PC-9 (cell line): ENCODE data around the gene ERH.

Source experiments
- CTCF ChIP-seq: fragments of 200-600 bp; sonication (generic); conservative IDR thresholded peaks from 2 replicates; pipeline ENCODE4 v1.6.1; 2017; ENCODE audit warnings: mixed run types, antibody characterized with exemption, mild to moderate bottlenecking, moderate library complexity
- EZH2 ChIP-seq: fragments of 200-600 bp; sonication (generic); IDR thresholded peaks from 2 replicates; pipeline ENCODE4 v1.8.0; 2017; ENCODE audit warnings: antibody characterized with exemption, low read depth

- TF ChIP-seq CTCF (no peak), EZH2 (no peak)
Measured at GRCh38 chr14:69427596-69427995, 29.5 kb upstream of the ERH start.
